ENCODE measurements around the gene TNS3.

TNS3 gene

DNA sequence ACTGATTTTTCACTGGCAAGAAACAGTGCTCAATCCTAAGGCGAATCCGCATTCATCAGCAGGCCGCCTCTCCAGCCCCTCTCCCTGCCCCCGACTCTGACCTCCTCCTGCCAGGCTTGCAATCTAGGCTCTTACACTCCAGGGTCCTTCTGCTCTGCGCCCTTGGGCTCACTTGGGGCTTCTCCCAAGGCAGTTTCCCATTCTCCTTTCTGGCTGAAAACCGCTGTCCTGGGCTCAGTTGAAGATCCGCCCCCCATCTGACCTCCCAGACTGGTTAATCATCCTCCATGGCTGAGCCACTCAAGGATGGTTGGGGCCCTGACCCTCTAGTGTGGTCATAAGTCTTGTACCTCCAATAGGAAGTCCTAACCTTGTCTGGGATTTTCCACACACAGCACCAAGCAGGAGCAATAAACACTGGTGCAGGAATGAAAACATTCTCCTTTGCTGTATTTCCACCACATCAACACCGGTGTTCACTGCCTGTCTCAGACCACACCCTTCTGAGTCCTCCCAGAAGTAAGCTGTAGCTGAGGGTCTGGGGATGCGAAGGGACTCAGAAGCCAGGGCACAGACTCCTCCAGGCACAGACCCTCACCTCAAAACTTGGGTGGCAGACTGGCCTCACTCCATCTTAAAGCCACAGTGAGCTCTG is 42.4 kb downstream of the TNS3 start:
- DNase-seq, result no peak

- DNase-seq, result no peak
These were observed 43.0 kb downstream of the TNS3 start for GRCh38 chr7:47538846-47539311.

- DNase-seq, result no peak
These were observed 43.9 kb downstream of the TNS3 start for GRCh38 chr7:47537716-47538675.

- DNase-seq, result no peak
These were observed 45.0 kb downstream of the TNS3 start for GRCh38 chr7:47536661-47537611.

- no peak for DNase-seq
These were observed 45.9 kb downstream of the TNS3 start for GRCh38 chr7:47535704-47536628.

DNA sequence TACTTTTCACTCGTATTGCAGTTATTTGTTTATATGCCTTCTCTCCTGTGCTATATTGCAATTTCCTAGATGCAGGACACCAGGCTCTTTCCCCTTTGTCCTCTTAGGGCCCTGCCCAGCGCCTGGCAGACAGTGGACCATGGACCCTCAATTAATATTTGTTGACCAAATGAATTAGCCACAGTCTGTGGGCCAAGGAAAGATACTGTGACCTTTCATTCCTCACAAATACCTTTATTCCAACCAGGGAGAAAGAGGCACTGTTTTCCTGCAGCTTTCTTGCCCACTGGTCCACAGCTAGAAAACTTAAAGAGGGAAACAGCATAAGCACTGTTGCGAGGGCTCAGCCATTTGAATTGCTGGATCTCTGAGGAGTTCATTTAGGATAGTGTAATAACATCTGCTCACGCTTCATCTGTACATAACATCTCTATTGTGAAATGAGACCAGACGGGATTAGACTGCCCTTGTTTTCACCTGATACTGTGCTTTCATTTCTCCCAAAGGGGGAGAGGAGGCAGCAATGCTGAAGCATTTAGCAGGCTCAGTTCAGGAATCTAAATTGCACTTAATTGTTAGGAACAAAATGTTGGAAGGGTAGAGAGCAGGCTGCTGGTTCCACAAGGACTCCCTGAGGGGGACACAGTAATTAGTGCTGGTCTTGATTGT is 46.7 kb downstream of the TNS3 start:
- no peak for DNase-seq

DNA sequence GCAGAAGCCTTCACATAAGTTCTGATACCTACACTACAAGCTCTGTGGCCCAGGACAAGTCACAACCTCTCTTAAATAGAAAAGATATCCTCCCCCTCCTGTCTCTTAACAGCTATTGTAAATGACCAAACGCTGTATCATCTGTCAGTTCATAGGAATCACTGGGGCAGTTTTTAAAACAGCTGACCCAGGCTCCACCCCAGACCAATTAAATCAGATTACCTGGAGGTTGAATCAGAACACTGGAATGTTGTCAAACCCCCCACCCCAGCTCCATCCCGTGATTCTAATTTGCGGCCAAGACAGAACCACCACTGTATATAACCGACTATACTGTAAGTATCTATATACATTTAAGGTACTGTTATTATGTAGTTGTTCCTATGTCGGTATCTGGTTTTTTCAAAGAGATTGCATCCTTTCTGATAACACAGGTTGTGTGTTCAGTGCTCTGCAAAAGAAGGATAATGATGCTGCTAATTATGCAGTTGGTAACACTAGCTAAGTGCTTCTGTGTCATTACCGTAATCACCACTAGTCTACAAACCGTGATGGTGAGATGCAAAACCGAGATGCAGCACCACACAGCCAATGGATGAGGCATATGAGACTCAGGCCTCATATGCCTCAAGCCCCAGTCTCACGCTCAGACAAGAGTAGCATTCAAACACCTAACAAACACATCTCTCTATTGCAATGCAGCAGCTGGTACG is 47.4 kb downstream of the TNS3 start:
- DNase-seq, result no peak

GRCh38 chr7:47531584-47532492 is 50.1 kb downstream of the TNS3 start:
- DNase-seq, result no peak

DNA sequence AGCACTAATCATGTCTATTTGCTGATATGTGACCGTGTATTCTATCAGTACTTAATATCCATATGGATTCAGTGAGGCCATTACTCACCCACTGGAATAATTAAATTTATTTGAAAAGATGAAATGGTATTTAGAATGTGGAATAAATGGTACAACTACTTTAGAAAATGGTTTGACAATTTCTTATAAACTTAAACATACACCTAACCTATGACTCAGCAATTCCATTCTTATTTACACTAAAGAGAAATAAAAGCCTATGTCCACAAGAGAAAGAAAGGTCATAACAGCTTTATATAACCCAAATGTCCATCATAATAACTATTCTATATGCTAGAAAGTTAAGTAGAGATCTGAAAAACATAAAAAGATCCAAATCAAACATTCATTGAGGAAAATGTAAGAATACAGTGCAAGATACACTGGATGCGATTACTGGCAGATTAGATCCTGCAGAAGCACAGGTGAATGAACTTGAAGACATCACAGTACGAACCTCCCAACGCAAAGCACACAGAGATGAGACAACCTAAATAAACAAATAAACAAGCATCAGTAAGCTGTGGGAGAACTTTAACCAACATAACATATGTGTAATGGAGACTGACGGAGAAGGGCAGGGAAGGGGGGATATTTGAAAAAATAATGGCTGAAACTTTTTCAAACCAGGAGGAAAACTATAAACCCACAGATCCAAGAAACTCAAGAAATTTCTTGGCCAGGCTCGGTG is 51.9 kb downstream of the TNS3 start:
- no peak for DNase-seq

DNA sequence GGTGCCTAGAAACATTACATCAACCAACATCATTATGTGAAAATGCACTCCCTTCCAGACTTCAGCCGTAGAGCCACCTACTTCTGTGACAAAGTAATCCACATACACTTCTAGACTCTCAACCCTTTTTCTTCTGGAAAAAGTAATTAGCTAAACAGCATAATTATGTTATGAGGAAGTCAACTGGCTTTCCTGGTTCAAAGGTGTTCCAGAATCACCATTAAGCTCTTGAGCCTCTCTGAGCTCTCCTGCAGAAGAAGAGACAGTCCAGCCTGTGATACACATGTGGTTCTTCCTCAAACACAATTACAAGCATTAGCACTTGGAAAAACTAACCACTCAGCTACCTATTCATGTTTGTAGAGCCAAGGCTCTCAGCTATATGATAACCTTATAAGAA is 52.5 kb downstream of the TNS3 start:
- DNase-seq, result no peak

- DNase-seq, result no peak
These were observed 53.4 kb downstream of the TNS3 start for GRCh38 chr7:47528471-47528870.

DNA sequence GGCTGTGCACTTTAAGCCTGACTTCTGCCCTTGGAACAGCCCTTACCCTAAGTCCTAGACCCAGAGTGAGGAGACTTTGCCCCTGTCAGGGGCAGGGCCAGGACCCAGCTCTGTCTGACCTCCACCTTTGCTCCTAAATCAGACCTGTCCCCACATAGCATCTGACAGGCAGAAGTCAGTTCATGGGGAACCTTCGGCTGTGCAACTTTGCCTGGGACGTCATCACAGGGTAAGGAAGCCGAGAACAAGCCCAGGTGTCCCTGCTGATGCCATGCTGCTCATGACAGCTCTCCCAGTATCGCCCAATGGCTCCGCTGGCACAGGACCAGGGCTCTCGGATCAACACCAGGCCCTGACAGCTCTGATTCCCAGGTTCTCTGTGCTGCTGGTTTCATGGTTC is 55.4 kb downstream of the TNS3 start:
- no peak for DNase-seq

- no peak for DNase-seq
These were observed 56.8 kb downstream of the TNS3 start for GRCh38 chr7:47525066-47525623.

GRCh38 chr7:47523401-47523800 is 58.5 kb downstream of the TNS3 start:
- no peak for DNase-seq

- DNase-seq, result no peak
These were observed 59.9 kb downstream of the TNS3 start for GRCh38 chr7:47521816-47522561.

DNA sequence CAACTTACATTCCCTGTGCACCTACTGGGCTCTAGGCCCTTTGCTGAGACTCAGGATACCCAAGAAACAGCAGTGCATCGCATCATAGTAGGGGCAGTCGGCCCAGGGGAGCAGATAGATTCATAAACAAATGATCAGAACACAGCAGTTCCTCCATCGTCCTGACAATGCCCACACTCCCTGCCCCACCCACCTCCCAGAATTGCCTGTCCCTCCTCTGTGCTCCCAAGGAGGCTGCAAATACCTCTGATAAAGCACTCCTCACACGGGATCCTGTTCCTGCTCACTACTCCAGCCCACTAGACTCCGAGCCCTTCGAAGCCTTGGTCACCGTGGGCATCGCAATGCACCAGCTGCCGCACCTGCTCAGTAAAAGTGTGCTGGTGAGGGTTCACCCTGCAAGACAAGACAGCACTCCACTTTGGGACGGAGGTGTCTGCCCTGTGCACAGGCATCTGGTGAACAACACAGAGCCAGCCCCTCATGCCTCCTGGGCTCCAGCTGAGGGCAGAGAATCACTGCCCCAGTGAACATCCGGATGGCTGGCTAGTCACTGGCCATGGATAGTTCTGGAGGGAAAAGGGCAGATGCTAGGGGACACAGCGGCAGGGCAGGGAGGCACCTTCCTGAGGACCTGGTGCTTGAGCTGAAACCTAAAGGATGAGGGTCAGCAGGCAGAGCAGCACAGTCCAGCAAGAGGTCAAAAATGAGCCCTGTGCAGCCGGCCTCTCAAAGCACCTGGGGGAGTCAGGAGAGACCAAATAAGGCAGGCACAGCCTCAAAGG is 60.7 kb downstream of the TNS3 start:
- DNase-seq, result no peak

DNA sequence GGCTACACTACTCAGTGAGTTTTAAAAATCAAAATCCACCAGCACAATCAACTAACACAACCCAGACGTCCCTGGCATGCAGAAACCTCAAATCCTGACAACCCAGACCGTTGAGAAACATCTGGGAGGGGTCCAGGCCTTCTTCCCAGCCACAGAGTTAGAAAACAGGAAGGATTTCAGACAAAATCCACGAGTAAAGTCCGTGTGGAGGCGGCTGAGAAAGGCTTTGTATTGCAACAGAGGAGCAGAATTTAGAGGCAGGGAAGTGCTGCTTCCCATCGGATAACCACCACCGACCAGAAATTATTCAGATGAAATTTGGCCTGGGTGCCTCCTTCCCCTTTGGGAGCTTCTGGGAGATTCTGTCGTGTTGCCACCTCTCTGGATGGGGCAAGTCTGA is 61.5 kb downstream of the TNS3 start:
- DNase-seq, result no peak

Measured in activated naive CD4-positive, alpha-beta T cell treated with anti-CD3 and anti-CD28 coated beads, Interleukin-2, amount 50 U/mL, for 16 hours (primary cell).